Liver (tissue), 9 donors: ENCODE results near the gene FKBP1A. TPM values are rescaled to one million over a fixed set of nuclear protein-coding genes. Genes with fewer than 3 reads are reported as not detected.

Source experiments
- DNase-seq: peaks from one replicate; pipeline ENCODE4 v3.0.0-alpha.2; 2017; ENCODE audit warnings: low spot score
- H3K27ac ChIP-seq, 2 donors: one replicate each; pipeline ENCODE4 v1.7.0; 2013; ENCODE audit warnings: inconsistent platforms in 2 of 2, low read length in 2 of 2, control low read depth in 1 of 2, low read depth in 1 of 2, mild to moderate bottlenecking in 1 of 2
- H3K27me3 ChIP-seq, 4 donors: one replicate each; pipeline versions ENCODE4 v1.6.1 to v1.7.0; 2013; ENCODE audit warnings: low read length in 3 of 4, inconsistent platforms in 1 of 4, mild to moderate bottlenecking in 1 of 4, moderate library complexity in 1 of 4; ENCODE audit not compliant: control insufficient read depth in 4 of 4, insufficient read depth in 4 of 4
- H3K36me3 ChIP-seq, 4 donors: one replicate each; pipeline versions ENCODE4 v1.6.1 to v1.7.0; 2013; ENCODE audit warnings: low read length in 3 of 4, mild to moderate bottlenecking in 3 of 4, low read depth in 1 of 4, moderate library complexity in 1 of 4; ENCODE audit not compliant: control insufficient read depth in 4 of 4, insufficient read depth in 3 of 4
- H3K4me1 ChIP-seq, 4 donors: one replicate each; pipeline versions ENCODE4 v1.6.1 to v1.7.0; 2013; ENCODE audit warnings: low read length in 3 of 4, mild to moderate bottlenecking in 3 of 4, moderate library complexity in 1 of 4; ENCODE audit not compliant: control insufficient read depth in 4 of 4, insufficient read depth in 4 of 4
- H3K4me3 ChIP-seq, 3 donors: one replicate each; pipeline versions ENCODE4 v1.6.1 to v1.7.0; 2013; ENCODE audit warnings: low read length in 3 of 3, control low read depth in 1 of 3, low read depth in 1 of 3, mild to moderate bottlenecking in 1 of 3
- H3K9ac ChIP-seq, 2 donors: one replicate each; pipeline ENCODE4 v1.7.0; 2013; ENCODE audit warnings: low read length in 2 of 2, mild to moderate bottlenecking in 2 of 2, moderate library complexity in 2 of 2, control low read depth in 1 of 2, low read depth in 1 of 2
- H3K9me3 ChIP-seq, 4 donors: one replicate each; pipeline versions ENCODE4 v1.6.1 to v1.7.0; 2013; ENCODE audit warnings: low read length in 3 of 4; ENCODE audit not compliant: control insufficient read depth in 4 of 4
- CTCF ChIP-seq: fragments of 150-350 bp; IDR thresholded peaks from 2 replicates; pipeline ENCODE4 v1.5.1; 2017; ENCODE audit warnings: improper control_type of control experiment, low read depth, low read length; ENCODE audit not compliant: missing input control
- EGR1 ChIP-seq, 2 donors: IDR thresholded peaks; 2 replicates each; pipeline ENCODE4 v1.6.1; 2016 to 2018; ENCODE audit warnings: antibody characterized with exemption in 2 of 2, low read depth in 2 of 2
- FOXA1 ChIP-seq: IDR thresholded peaks from 2 replicates; pipeline ENCODE4 v1.6.1; 2016; ENCODE audit warnings: antibody characterized with exemption
- FOXA2 ChIP-seq: IDR thresholded peaks from 2 replicates; pipeline ENCODE4 v1.6.1; 2016; ENCODE audit warnings: antibody characterized with exemption
- GABPA ChIP-seq, 2 donors: IDR thresholded peaks in 1 of 2; conservative IDR thresholded peaks in 1 of 2; 2 replicates each; pipeline ENCODE4 v1.6.1; 2016; ENCODE audit warnings: antibody characterized with exemption in 2 of 2, mild to moderate bottlenecking in 1 of 2, moderate library complexity in 1 of 2
- HNF4A ChIP-seq, 2 donors: conservative IDR thresholded peaks; 2 replicates each; pipeline ENCODE4 v1.6.1; 2016; ENCODE audit warnings: antibody characterized with exemption in 2 of 2, mild to moderate bottlenecking in 2 of 2
- HNF4G ChIP-seq: IDR thresholded peaks from 2 replicates; pipeline ENCODE4 v1.6.1; 2016; ENCODE audit warnings: antibody characterized with exemption
- JUND ChIP-seq, 2 donors: IDR thresholded peaks; 2 replicates each; pipeline ENCODE4 v1.6.1; 2016; ENCODE audit warnings: antibody characterized with exemption in 2 of 2
- MAX ChIP-seq: IDR thresholded peaks from 2 replicates; pipeline ENCODE4 v1.6.1; 2016; ENCODE audit warnings: antibody characterized with exemption
- RAD21 ChIP-seq, 2 donors: IDR thresholded peaks; 2 replicates each; pipeline ENCODE4 v1.6.1; 2016; ENCODE audit warnings: antibody characterized with exemption in 2 of 2, mild to moderate bottlenecking in 2 of 2
- REST ChIP-seq: IDR thresholded peaks from 2 replicates; pipeline ENCODE4 v1.6.1; 2016; ENCODE audit warnings: antibody characterized with exemption, mild to moderate bottlenecking
- RXRA ChIP-seq, 2 donors: IDR thresholded peaks; 2 replicates each; pipeline ENCODE4 v1.6.1; 2017 to 2018; ENCODE audit warnings: antibody characterized with exemption in 2 of 2, mild to moderate bottlenecking in 1 of 2
- TAF1 ChIP-seq: conservative IDR thresholded peaks from 2 replicates; pipeline ENCODE4 v1.6.1; 2016; ENCODE audit warnings: antibody characterized with exemption, mild to moderate bottlenecking
- YY1 ChIP-seq: IDR thresholded peaks from 2 replicates; pipeline ENCODE4 v1.6.1; 2016; ENCODE audit warnings: antibody characterized with exemption, mild to moderate bottlenecking
- WGBS: extraction: QIAGEN DNeasy Blood & Tissue Kit; methylation state at CpG from one replicate; pipeline ENCODE4 v1.1.7; 2013; 5-methylcytosine and 5-hydroxymethylcytosine counted together
- polyA plus RNA-seq, 2 donors: library from polyadenylated mRNA; stranded (reverse) in 1 of 2; unstranded in 1 of 2; fragments of 200-250 nt in 1 of 2; fragments of >200 nt in 1 of 2; fragmentation: Nextera tagmentation in 1 of 2; extraction: Ambion mirVana in 1 of 2; gene quantifications; one replicate each; pipeline versions ENCODE4 v1.2.1 to v1.2.3, GENCODE V29; 2013 to 2015
- total RNA-seq, 2 donors: library from RNA; depleted of rRNA; stranded (reverse); fragments of >200 nt; gene quantifications; one replicate each; pipeline ENCODE4 v1.2.3, GENCODE V29; 2014
- donor health status: healthy.
- donor health status: healthy.
- donor health status: healthy.
- donor health status: healthy.
- donor health status: healthy.

Gene FKBP1A
- total and polyA plus RNA-seq, 4 donors: 49.3 to 114 (median 76.9) TPM

- WGBS: 49% methylated on average over 3 of the region's 3 CpGs
- DNase-seq: no peak
- H3K9me3 ChIP-seq: peaks cover 0 to 3% (median 1%) of the 10 kb centered on the region in 4 donors
- H3K9ac ChIP-seq: no peak overlapping the region
- no peaks in the 10 kb centered on the region for H3K4me1 ChIP-seq
- no peak overlapping the region for H3K4me3 ChIP-seq
- peaks cover 0 to 2% (median 0%) of the 10 kb centered on the region in 4 donors for H3K27me3 ChIP-seq
- TF ChIP-seq REST (no peak), GABPA (IDR thresholded peaks at IDR 0.05 in 1 of 2, conservative IDR thresholded peaks at IDR 0.05 in 1 of 2) (no peak), FOXA2 (no peak), YY1 (no peak), HNF4G (no peak), JUND (IDR thresholded peaks at IDR 0.05) (no peak), HNF4A (conservative IDR thresholded peaks at IDR 0.05) (no peak), EGR1 (IDR thresholded peaks at IDR 0.05; ENCODE audit: low read depth in 2 of 2) (no peak), RXRA (IDR thresholded peaks at IDR 0.05) (no peak), CTCF (no peak)
- no peaks in the 10 kb centered on the region for H3K36me3 ChIP-seq
- H3K27ac ChIP-seq: no peak overlapping the region
These were observed 29.9 kb upstream of the FKBP1A start for GRCh38 chr20:1422753-1423152.

- Histone ChIP-seq H3K4me1 (no peaks in the 10 kb centered on the region), H3K27me3 (peaks cover 0 to 2% (median 0%) of the 10 kb centered on the region in 4 donors), H3K4me3 (no peak overlapping the region), H3K36me3 (no peaks in the 10 kb centered on the region), H3K9me3 (peaks cover 0 to 3% (median 1%) of the 10 kb centered on the region in 4 donors), H3K27ac (no peak overlapping the region), H3K9ac (no peak overlapping the region)
- TF ChIP-seq RAD21 (IDR thresholded peaks at IDR 0.05): no peak
- WGBS: 92% methylated on average over 4 of the region's 4 CpGs
- no peak for DNase-seq
These were observed 27.2 kb upstream of the FKBP1A start for GRCh38 chr20:1420066-1420465.

GRCh38 chr20:1418350-1418749 lies 25.5 kb upstream of the FKBP1A start:
- peaks cover 0 to 3% (median 1%) of the 10 kb centered on the region in 4 donors for H3K9me3 ChIP-seq
- H3K9ac ChIP-seq: no peak overlapping the region
- WGBS: 56% methylated on average over 3 of the region's 3 CpGs
- H3K27ac ChIP-seq: no peak overlapping the region
- H3K4me1 ChIP-seq: no peaks in the 10 kb centered on the region
- H3K4me3 ChIP-seq: no peak overlapping the region
- no peak for DNase-seq
- no peaks in the 10 kb centered on the region for H3K36me3 ChIP-seq
- H3K27me3 ChIP-seq: peaks cover 0 to 2% (median 0%) of the 10 kb centered on the region in 4 donors
- TF ChIP-seq TAF1 (no peak), HNF4A (conservative IDR thresholded peaks at IDR 0.05) (no peak), CTCF (no peak), JUND (IDR thresholded peaks at IDR 0.05) (no peak), FOXA1 (no peak), FOXA2 (no peak), REST (no peak), RAD21 (IDR thresholded peaks at IDR 0.05) (no peak), MAX (no peak), GABPA (IDR thresholded peaks at IDR 0.05 in 1 of 2, conservative IDR thresholded peaks at IDR 0.05 in 1 of 2) (no peak)
